Astrocyte (in vitro differentiated cells and primary cell): ENCODE results near the gene PROS1. TPM values are rescaled to one million over a fixed set of nuclear protein-coding genes. Genes with fewer than 3 reads are reported as not detected.
"Not testable (repeated sequence)": the region's sequence is repeated elsewhere in the genome, so short reads cannot be mapped to it uniquely, and the experiment has no call there.

Experiments
- DNase-seq: peaks from one replicate; pipeline ENCODE4 v3.0.0-alpha.2; 2010; ENCODE audit warnings: low read depth
- FAIRE-seq: peaks from 2 replicates; lab custom pipeline; 2011; peaks lifted over from hg19 to GRCh38; lab: Jason Lieb, UNC
- H2AFZ ChIP-seq: 2 replicates; pipeline ENCODE4 v1.6.0; 2012; ENCODE audit warnings: low read depth, low read length, inconsistent platforms
- H3K27ac ChIP-seq: 2 replicates; pipeline ENCODE4 v1.5.1; 2011; ENCODE audit warnings: low read depth, low read length, inconsistent platforms
- H3K27me3 ChIP-seq: 2 replicates; pipeline ENCODE4 v1.6.0; 2011; ENCODE audit warnings: low read length, inconsistent platforms; ENCODE audit not compliant: insufficient read depth
- H3K36me3 ChIP-seq: 2 replicates; pipeline ENCODE4 v1.5.1; 2011; ENCODE audit warnings: low read length, inconsistent platforms; ENCODE audit not compliant: insufficient read depth
- H3K4me1 ChIP-seq: 2 replicates; pipeline ENCODE4 v1.5.1; 2011; ENCODE audit warnings: low read length, inconsistent platforms; ENCODE audit not compliant: insufficient read depth
- H3K4me2 ChIP-seq: 2 replicates; pipeline ENCODE4 v1.6.0; 2012; ENCODE audit warnings: low read length, inconsistent platforms
- H3K4me3 ChIP-seq: 2 replicates; pipeline ENCODE4 v1.5.1; 2011; ENCODE audit warnings: low read depth, mild to moderate bottlenecking, low read length, inconsistent platforms; ENCODE audit not compliant: insufficient read depth
- H3K79me2 ChIP-seq: 2 replicates; pipeline ENCODE4 v1.6.0; 2012; ENCODE audit warnings: mild to moderate bottlenecking, low read length, inconsistent platforms; ENCODE audit not compliant: insufficient read depth
- H3K9ac ChIP-seq: 2 replicates; pipeline ENCODE4 v1.6.0; 2012; ENCODE audit warnings: mild to moderate bottlenecking, low read length, inconsistent platforms
- H3K9me3 ChIP-seq: 2 replicates; pipeline ENCODE4 v1.5.1; 2012; ENCODE audit warnings: low read depth, mild to moderate bottlenecking, low read length, inconsistent platforms; ENCODE audit not compliant: insufficient read depth
- H4K20me1 ChIP-seq: 2 replicates; pipeline ENCODE4 v1.6.0; 2012; ENCODE audit warnings: low read length, inconsistent platforms; ENCODE audit not compliant: insufficient read depth
- H3K27ac Mint-ChIP-seq: one replicate; pipeline ENCODE4 v1.8.0; 2021; ENCODE audit warnings: mild to moderate bottlenecking, mixed read lengths; ENCODE audit not compliant: unreplicated experiment
- H3K27me3 Mint-ChIP-seq: one replicate; pipeline ENCODE4 v1.8.0; 2021; ENCODE audit warnings: low read depth, mixed read lengths; ENCODE audit not compliant: unreplicated experiment
- H3K36me3 Mint-ChIP-seq: one replicate; pipeline ENCODE4 v1.8.0; 2021; ENCODE audit warnings: low read depth, mixed read lengths; ENCODE audit not compliant: unreplicated experiment
- H3K4me1 Mint-ChIP-seq: one replicate; pipeline ENCODE4 v1.8.0; 2021; ENCODE audit warnings: low read depth, mixed read lengths; ENCODE audit not compliant: unreplicated experiment
- H3K4me3 Mint-ChIP-seq: one replicate; pipeline ENCODE4 v1.8.0; 2021; ENCODE audit warnings: mild to moderate bottlenecking, moderate library complexity, mixed read lengths; ENCODE audit not compliant: unreplicated experiment
- H3K9me3 Mint-ChIP-seq: one replicate; pipeline ENCODE4 v1.8.0; 2021; ENCODE audit warnings: mild to moderate bottlenecking, mixed read lengths; ENCODE audit not compliant: unreplicated experiment
- EZH2 ChIP-seq: IDR thresholded peaks from 2 replicates; pipeline ENCODE4 v1.6.1; 2012; ENCODE audit warnings: mild to moderate bottlenecking, low read length, inconsistent platforms; ENCODE audit not compliant: insufficient read depth
- total RNA-seq: library from RNA; stranded (reverse); gene quantifications from 2 replicates; pipeline ENCODE4 v1.2.1, GENCODE V29; 2021
- TF ChIP-seq, protein P1 (sequence below): IDR thresholded peaks from 2 replicates; pipeline ENCODE4 v1.5.1; 2011; ENCODE audit warnings: low read depth, mild to moderate bottlenecking, inconsistent platforms, low read length, moderate library complexity; ENCODE audit not compliant: insufficient read depth

Gene PROS1
- total RNA-seq, 1 donor from 2014 or later: 13.4 TPM

DNA sequence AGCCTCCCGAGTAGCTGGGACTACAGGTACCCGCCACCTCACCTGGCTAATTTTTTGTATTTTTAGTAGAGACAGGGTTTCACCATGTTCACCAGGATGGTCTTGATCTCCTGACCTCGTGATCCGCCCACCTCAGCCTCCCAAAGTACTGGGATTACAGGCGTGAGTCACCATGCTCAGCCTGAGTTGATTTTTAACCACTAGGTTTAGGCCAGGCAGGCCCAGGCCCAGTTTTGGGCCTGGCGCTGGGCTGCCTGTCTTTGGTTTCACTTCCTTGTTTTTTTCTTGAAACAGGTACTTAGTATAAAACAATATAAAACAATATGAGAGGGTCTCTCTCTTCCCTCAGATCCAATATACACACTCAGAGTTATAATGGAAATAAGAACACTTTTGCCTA, 36.2 kb downstream of the PROS1 start:
- not testable (repeated sequence) for H3K36me3 ChIP-seq, H3K4me1 Mint-ChIP-seq, H3K4me1 ChIP-seq, FAIRE-seq, H3K9me3 Mint-ChIP-seq, H3K4me2 ChIP-seq, H2AFZ ChIP-seq, H3K36me3 Mint-ChIP-seq, H3K9me3 ChIP-seq, H3K27me3 Mint-ChIP-seq, H4K20me1 ChIP-seq, DNase-seq, H3K27ac ChIP-seq, H3K79me2 ChIP-seq, H3K9ac ChIP-seq, H3K27me3 ChIP-seq, H3K4me3 ChIP-seq, H3K4me3 Mint-ChIP-seq, H3K27ac Mint-ChIP-seq

DNA sequence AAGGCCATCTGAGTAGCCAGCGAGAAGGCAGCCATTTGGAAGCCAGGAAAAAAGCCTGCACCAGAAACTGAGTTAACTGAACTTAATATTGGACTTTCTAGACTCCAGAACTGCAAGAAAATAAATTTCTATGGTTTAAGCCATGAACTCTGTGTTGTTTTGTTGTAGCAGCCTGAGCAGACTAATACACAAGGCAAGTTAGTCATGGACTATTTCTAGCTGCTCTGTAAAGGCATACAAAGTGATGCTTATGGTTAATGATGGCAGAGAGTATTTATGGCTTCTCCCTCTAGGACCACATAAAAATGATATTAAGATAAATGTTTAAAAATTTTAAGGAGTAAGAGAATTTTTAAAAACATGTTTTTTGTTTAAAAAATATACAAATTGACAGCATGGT, 37.1 kb downstream of the PROS1 start:
- DNase-seq (no peak), FAIRE-seq (no peak)
- no peak overlapping the region for H3K4me3 ChIP-seq
- TF ChIP-seq EZH2: no peak
- TF ChIP-seq, protein P1, sequence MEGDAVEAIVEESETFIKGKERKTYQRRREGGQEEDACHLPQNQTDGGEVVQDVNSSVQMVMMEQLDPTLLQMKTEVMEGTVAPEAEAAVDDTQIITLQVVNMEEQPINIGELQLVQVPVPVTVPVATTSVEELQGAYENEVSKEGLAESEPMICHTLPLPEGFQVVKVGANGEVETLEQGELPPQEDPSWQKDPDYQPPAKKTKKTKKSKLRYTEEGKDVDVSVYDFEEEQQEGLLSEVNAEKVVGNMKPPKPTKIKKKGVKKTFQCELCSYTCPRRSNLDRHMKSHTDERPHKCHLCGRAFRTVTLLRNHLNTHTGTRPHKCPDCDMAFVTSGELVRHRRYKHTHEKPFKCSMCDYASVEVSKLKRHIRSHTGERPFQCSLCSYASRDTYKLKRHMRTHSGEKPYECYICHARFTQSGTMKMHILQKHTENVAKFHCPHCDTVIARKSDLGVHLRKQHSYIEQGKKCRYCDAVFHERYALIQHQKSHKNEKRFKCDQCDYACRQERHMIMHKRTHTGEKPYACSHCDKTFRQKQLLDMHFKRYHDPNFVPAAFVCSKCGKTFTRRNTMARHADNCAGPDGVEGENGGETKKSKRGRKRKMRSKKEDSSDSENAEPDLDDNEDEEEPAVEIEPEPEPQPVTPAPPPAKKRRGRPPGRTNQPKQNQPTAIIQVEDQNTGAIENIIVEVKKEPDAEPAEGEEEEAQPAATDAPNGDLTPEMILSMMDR: no peak
- H3K27ac Mint-ChIP-seq: no peak overlapping the region
- H3K4me2 ChIP-seq: no peak overlapping the region
- H3K9me3 ChIP-seq: no peaks in the 10 kb centered on the region
- no peaks in the 10 kb centered on the region for H4K20me1 ChIP-seq
- H3K36me3 Mint-ChIP-seq: no peaks in the 10 kb centered on the region
- H3K27me3 ChIP-seq: no peaks in the 10 kb centered on the region
- no peak overlapping the region for H3K4me3 Mint-ChIP-seq
- H3K36me3 ChIP-seq: no peaks in the 10 kb centered on the region
- no peaks in the 10 kb centered on the region for H3K79me2 ChIP-seq
- no peak overlapping the region for H3K9ac ChIP-seq
- H3K9me3 Mint-ChIP-seq: no peaks in the 10 kb centered on the region
- H2AFZ ChIP-seq: no peak overlapping the region
- no peak overlapping the region for H3K27ac ChIP-seq
- H3K4me1 Mint-ChIP-seq: no peaks in the 10 kb centered on the region
- H3K4me1 ChIP-seq: no peaks in the 10 kb centered on the region
- no peaks in the 10 kb centered on the region for H3K27me3 Mint-ChIP-seq

DNA sequence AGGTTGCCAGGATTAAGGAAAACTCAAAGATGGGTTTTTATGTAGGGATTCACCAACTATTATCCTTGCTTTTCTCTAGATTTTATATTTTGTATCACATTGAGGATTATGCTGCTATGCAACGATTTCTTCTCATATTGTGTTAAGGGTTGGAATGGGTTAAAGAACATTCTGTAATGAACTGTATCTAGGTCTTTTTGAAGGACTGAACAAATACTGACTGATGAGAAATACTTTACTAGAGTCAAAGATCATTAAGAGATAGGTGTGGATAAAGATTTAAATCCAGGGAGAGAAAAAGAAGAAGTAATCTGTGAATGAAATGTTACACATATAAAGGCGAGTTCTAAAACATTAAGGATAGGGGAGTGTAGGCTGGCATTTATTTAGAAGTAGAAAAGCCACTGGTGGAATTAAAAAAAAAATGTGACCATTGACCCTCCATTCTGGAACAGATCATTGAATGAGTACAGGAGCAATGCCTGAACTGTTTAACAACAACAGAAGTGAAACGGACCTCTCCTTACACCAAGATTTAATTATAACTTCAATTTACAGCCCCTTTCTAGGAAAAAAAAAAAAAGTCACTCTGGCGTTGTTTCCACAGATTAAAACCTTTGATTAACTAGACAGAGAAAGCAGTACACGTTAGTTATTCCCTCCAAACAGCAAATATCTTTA, 39.2 kb downstream of the PROS1 start:
- DNase-seq: no peak
- H3K9me3 Mint-ChIP-seq: no peaks in the 10 kb centered on the region
- Histone ChIP-seq H3K79me2 (no peaks in the 10 kb centered on the region), H3K4me2 (no peak overlapping the region), H4K20me1 (no peaks in the 10 kb centered on the region), H3K27ac (no peak overlapping the region), H2AFZ (no peak overlapping the region), H3K36me3 (no peaks in the 10 kb centered on the region), H3K27me3 (no peaks in the 10 kb centered on the region), H3K4me1 (no peaks in the 10 kb centered on the region), H3K4me3 (no peak overlapping the region), H3K9me3 (no peaks in the 10 kb centered on the region), H3K9ac (no peak overlapping the region)
- no peak for FAIRE-seq
- TF ChIP-seq EZH2: no peak
- TF ChIP-seq, protein P1: no peak
- no peaks in the 10 kb centered on the region for H3K4me1 Mint-ChIP-seq
- H3K27me3 Mint-ChIP-seq: no peaks in the 10 kb centered on the region
- no peaks in the 10 kb centered on the region for H3K36me3 Mint-ChIP-seq
- H3K4me3 Mint-ChIP-seq: no peak overlapping the region
- H3K27ac Mint-ChIP-seq: no peak overlapping the region
